Bronchial epithelial cell (primary cell): Measurements from ENCODE around the gene CHST9. TPM values are rescaled to one million over a fixed set of nuclear protein-coding genes. Genes with fewer than 3 reads are reported as not detected.

Source experiments
- DNase-seq: peaks from one replicate; pipeline ENCODE4 v3.0.0-alpha.2; 2010; ENCODE audit warnings: low read depth
- FAIRE-seq: peaks from 2 replicates; lab custom pipeline; 2011; peaks lifted over from hg19 to GRCh38; lab: Jason Lieb, UNC
- H3K27me3 ChIP-seq: 2 replicates; pipeline ENCODE4 v1.5.1; 2011; ENCODE audit warnings: low read length; ENCODE audit not compliant: control insufficient read depth, insufficient read depth
- H3K36me3 ChIP-seq: 2 replicates; pipeline ENCODE4 v1.5.1; 2011; ENCODE audit warnings: low read length; ENCODE audit not compliant: control insufficient read depth, insufficient read depth
- H3K4me3 ChIP-seq: 2 replicates; pipeline ENCODE4 v1.5.1; 2011; ENCODE audit warnings: mild to moderate bottlenecking, low read depth, low read length, control low read depth
- total RNA-seq: library from RNA; depleted of rRNA; stranded (reverse); fragments of >200 nt; gene quantifications from 2 replicates; pipeline ENCODE4 v1.2.1, GENCODE V29; 2014
- TF ChIP-seq, protein P1 (sequence below): IDR thresholded peaks from 2 replicates; pipeline ENCODE4 v1.5.1; 2011; ENCODE audit warnings: mild to moderate bottlenecking, moderate library complexity, low read length, control low read depth, inconsistent platforms; ENCODE audit not compliant: insufficient read depth, severe bottlenecking

CHST9 gene
- total RNA-seq, 1 donor from 2014 or later, result 0.26 TPM

DNA sequence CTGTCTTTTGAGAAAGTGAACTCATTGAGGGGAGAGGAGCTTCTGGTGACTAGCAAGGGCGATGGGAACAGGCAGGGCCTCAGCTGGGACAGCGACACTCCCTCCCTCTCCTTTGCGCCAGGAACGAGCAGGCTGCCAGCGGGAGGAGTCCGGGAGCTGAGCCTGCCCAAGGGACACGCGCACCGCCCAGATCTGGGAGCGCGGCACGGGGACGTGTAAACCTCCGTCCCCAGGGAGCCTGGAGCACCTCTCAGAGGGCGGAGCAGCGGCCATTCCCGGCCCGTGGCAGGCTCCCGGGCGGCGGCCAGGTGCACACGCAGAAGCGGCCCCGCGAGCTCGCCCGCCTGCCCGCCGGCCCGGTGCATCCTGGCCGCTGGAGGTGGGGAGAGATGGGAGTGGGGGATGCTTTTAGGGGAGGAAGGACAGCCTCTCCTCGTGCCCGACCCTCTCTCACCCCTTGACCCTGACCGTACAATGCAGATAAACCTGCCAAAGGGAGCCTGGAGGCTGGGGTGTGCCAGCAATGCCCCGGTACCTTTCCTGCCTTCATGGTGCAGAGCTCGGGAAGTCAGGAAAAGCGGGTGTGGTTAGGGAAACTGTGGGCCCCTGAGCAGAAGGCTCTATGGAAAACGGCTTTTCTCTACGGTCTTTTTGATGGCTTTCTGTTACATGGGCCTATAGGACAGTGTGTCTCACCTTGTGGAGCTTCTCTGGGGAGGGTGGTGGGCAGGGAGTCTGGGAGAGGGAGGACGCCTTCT is 321.8 kb downstream of the CHST9 start:
- peak overlapping the region; percentile 20 for H3K4me3 ChIP-seq
- H3K36me3 ChIP-seq, result no peaks in the 10 kb centered on the region
- FAIRE-seq (peak; percentile 52), DNase-seq (peak; percentile 2)
- TF ChIP-seq, protein P1, sequence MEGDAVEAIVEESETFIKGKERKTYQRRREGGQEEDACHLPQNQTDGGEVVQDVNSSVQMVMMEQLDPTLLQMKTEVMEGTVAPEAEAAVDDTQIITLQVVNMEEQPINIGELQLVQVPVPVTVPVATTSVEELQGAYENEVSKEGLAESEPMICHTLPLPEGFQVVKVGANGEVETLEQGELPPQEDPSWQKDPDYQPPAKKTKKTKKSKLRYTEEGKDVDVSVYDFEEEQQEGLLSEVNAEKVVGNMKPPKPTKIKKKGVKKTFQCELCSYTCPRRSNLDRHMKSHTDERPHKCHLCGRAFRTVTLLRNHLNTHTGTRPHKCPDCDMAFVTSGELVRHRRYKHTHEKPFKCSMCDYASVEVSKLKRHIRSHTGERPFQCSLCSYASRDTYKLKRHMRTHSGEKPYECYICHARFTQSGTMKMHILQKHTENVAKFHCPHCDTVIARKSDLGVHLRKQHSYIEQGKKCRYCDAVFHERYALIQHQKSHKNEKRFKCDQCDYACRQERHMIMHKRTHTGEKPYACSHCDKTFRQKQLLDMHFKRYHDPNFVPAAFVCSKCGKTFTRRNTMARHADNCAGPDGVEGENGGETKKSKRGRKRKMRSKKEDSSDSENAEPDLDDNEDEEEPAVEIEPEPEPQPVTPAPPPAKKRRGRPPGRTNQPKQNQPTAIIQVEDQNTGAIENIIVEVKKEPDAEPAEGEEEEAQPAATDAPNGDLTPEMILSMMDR, result no peak
- H3K27me3 ChIP-seq, result peaks cover 19% of the 10 kb centered on the region

DNA sequence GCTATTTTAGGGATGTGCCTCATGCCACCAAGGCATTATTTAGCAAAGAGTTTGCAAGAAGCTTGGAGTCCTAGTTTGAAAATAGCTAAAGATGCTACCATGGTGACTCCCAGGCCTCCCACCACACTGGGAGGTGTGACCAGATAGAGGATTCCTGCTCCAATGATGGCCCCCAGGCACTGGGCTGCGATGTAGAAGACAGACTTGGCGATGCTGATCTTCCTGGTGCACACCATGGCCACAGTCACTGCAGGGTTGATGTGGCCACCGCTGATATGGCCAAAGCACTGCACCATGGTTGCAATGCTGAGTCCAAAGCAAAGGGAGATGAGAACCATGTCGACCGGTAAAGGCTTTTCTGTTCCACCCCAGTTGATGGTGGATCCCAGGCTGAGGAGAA is 323.0 kb downstream of the CHST9 start:
- Histone ChIP-seq H3K4me3 (no peak overlapping the region), H3K36me3 (no peaks in the 10 kb centered on the region), H3K27me3 (peaks cover 19% of the 10 kb centered on the region)
- FAIRE-seq (no peak), DNase-seq (no peak)
- TF ChIP-seq, protein P1, result no peak
